A549 (cell line): ENCODE measurements around the gene POLRMT.
"Not testable (repeated sequence)": the region's sequence is repeated elsewhere in the genome, so short reads cannot be mapped to it uniquely, and the experiment has no call there.

Experiments
- CTCF ChIP-seq: fragments of >200 bp; sonication (Bioruptor Twin); formaldehyde crosslinking; IDR thresholded peaks from 3 replicates; pipeline ENCODE4 v1.5.1; 2016
- JUNB ChIP-seq: fragments of >200 bp; sonication (Bioruptor Twin); formaldehyde crosslinking; IDR thresholded peaks from 2 replicates; pipeline ENCODE4 v1.6.1; 2016

- TF ChIP-seq JUNB, CTCF: not testable (repeated sequence)
Observed at GRCh38 chr19:621191-621590, 12.1 kb downstream of the POLRMT start.
